ENCODE results near the gene C5orf46.
"Not testable (repeated sequence)": the region's sequence is repeated elsewhere in the genome, so short reads cannot be mapped to it uniquely, and the experiment has no call there.

The C5orf46 gene

GRCh38 chr5:147895864-147896263, 10.5 kb downstream of the C5orf46 start:
- no peak for DNase-seq (ENCODE audit: low read depth, low spot score)

- DNase-seq (ENCODE audit: low read depth, low spot score) = no peak
These were observed 12.5 kb downstream of the C5orf46 start for GRCh38 chr5:147893820-147894219.

- no peak for DNase-seq (ENCODE audit: low read depth, low spot score)
These were observed 13.5 kb downstream of the C5orf46 start for GRCh38 chr5:147892696-147893296.

- no peak for DNase-seq (ENCODE audit: low read depth, low spot score)
These were observed 18.4 kb downstream of the C5orf46 start for GRCh38 chr5:147887930-147888329.

- no peak for DNase-seq (ENCODE audit: low read depth, low spot score)
These were observed 19.2 kb downstream of the C5orf46 start for GRCh38 chr5:147887026-147887627.

GRCh38 chr5:147882586-147883313, 23.6 kb downstream of the C5orf46 start:
- DNase-seq (ENCODE audit: low read depth, low spot score) = no peak

GRCh38 chr5:147880487-147880886, 25.9 kb downstream of the C5orf46 start:
- no peak for DNase-seq (ENCODE audit: low read depth, low spot score)

GRCh38 chr5:147879784-147880183, 26.6 kb downstream of the C5orf46 start:
- no peak for DNase-seq (ENCODE audit: low read depth, low spot score)

- no peak for DNase-seq (ENCODE audit: low read depth, low spot score)
These were observed 28.1 kb downstream of the C5orf46 start, which contains the start of gene SCGB3A2 for GRCh38 chr5:147878066-147878759. Gene SCGB3A2, plus strand, starts transcription at chr5:147878711. Its CDS starts 93 bp downstream, at chr5:147878804.

- no peak for DNase-seq (ENCODE audit: low read depth, low spot score)
These were observed 29.7 kb downstream of the C5orf46 start for GRCh38 chr5:147876626-147877025.

GRCh38 chr5:147876141-147876540, 30.2 kb downstream of the C5orf46 start:
- no peak for DNase-seq (ENCODE audit: low read depth, low spot score)

- no peak for DNase-seq (ENCODE audit: low read depth, low spot score)
These were observed 31.4 kb downstream of the C5orf46 start for GRCh38 chr5:147874910-147875367.

GRCh38 chr5:147874118-147874875, 32.0 kb downstream of the C5orf46 start:
- DNase-seq (ENCODE audit: low read depth, low spot score) = not testable (repeated sequence)

- not testable (repeated sequence) for DNase-seq (ENCODE audit: low read depth, low spot score)
These were observed 33.4 kb downstream of the C5orf46 start for GRCh38 chr5:147872744-147873435.

- not testable (repeated sequence) for DNase-seq (ENCODE audit: low read depth, low spot score)
These were observed 34.3 kb downstream of the C5orf46 start for GRCh38 chr5:147871980-147872549.

- not testable (repeated sequence) for DNase-seq (ENCODE audit: low read depth, low spot score)
These were observed 36.4 kb downstream of the C5orf46 start for GRCh38 chr5:147869892-147870291.

- no peak for DNase-seq (ENCODE audit: low read depth, low spot score)
These were observed 37.2 kb downstream of the C5orf46 start for GRCh38 chr5:147869112-147869511.

- DNase-seq (ENCODE audit: low read depth, low spot score) = no peak
These were observed 42.7 kb downstream of the C5orf46 start for GRCh38 chr5:147863454-147864158.

GRCh38 chr5:147860641-147861025, 45.7 kb downstream of the C5orf46 start:
- no peak for DNase-seq (ENCODE audit: low read depth, low spot score)
